ENCODE measurements around the gene CALCOCO1. TPM values are rescaled to one million over a fixed set of nuclear protein-coding genes. Genes with fewer than 3 reads are reported as not detected.
A peak's percentile ranks its signal among the peaks of the same experiment; 100 is the strongest.

Gene CALCOCO1
- total RNA-seq, 3 donors from 2014 or later (not counting 1 experiment from before 2014, with no cell fraction given) = 215 to 256 (median 226) TPM

DNA sequence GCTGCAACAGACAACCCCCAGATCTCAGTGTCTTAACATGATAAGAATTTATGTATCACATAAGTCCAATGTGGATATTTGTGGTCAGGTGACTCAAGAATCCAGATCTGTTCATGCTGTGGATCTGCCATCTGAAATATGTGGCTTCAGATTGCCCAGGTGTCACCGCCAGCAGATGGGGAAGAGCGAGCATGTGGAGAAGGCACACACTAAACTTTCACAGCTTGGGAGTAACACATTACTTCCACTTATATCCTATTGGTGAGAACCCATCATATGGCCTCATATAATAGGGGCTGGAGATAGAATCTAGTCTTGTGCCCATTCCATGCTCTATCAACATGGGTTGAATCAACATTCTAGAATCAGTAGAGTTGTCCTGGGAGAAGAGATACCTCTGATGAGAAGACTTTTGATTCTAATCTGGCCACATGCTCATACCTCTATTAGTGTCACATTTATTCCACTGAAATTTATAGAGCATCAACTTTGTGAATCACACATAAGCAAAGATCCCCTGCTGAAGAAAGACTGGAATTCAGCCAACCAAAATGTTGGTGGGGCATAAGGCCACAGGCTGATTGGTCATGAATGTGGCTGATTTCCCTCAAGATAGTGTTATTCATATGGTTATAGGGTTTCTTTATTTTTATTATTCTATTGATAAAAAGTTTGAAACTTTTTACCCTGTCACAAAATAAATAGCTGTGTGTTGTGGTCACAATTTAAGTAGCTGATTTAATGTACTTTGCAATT, 6.0 kb upstream of the CALCOCO1 start:
- TF ChIP-seq, protein P1, sequence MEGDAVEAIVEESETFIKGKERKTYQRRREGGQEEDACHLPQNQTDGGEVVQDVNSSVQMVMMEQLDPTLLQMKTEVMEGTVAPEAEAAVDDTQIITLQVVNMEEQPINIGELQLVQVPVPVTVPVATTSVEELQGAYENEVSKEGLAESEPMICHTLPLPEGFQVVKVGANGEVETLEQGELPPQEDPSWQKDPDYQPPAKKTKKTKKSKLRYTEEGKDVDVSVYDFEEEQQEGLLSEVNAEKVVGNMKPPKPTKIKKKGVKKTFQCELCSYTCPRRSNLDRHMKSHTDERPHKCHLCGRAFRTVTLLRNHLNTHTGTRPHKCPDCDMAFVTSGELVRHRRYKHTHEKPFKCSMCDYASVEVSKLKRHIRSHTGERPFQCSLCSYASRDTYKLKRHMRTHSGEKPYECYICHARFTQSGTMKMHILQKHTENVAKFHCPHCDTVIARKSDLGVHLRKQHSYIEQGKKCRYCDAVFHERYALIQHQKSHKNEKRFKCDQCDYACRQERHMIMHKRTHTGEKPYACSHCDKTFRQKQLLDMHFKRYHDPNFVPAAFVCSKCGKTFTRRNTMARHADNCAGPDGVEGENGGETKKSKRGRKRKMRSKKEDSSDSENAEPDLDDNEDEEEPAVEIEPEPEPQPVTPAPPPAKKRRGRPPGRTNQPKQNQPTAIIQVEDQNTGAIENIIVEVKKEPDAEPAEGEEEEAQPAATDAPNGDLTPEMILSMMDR (IDR thresholded peaks at IDR 0.05) = no peak

DNA sequence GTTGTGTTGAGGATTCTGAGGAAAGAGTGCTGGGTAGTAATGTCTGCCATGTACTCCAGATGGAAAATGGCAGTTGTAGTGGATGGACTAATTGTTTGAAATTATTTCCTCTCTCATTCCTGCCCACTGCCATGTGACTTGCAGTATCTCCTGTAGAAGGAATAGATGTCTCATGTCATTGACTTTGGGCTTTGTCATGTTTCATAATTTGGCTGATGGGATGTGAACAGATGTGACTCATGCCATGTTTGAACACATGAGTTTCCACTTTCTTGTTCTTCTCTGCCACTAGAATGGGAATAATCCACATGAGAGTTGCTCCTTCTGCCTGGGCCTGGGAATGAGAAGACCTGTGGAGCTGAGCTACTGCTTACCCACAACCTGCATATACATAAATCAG, 2.4 kb upstream of the CALCOCO1 start:
- no peaks in the 10 kb centered on the region for H3K9me3 Mint-ChIP-seq
- intact Hi-C loops (cut with micrococcal nuclease) = no loop called here

More for the DNA sequence above, 6.0 kb upstream of the CALCOCO1 start:
- Histone ChIP-seq H3K4me1 (ENCODE audit: control insufficient read depth, insufficient read depth, low read length) (peaks cover 2% of the 10 kb centered on the region), H3K36me3 (ENCODE audit: control insufficient read depth, insufficient read depth, low read length) (no peaks in the 10 kb centered on the region), H3K4me3 (ENCODE audit: low read length) (no peak overlapping the region), H3K27me3 (ENCODE audit: control insufficient read depth, insufficient read depth, low read length) (peaks cover 27% of the 10 kb centered on the region), H3K27ac (ENCODE audit: low read length) (no peak overlapping the region), H3K9me3 (ENCODE audit: control insufficient read depth, insufficient read depth, low read length) (no peaks in the 10 kb centered on the region)
- WGBS (ENCODE audit: insufficient coverage) = 100% methylated on average over 2 of the region's 2 CpGs
- H3K4me3 Mint-ChIP-seq = no peak overlapping the region
- peaks cover 50 to 62% of the 10 kb centered on the region in 2 donors for H3K27me3 Mint-ChIP-seq (ENCODE audit: low read depth in 2 of 2)
- peaks cover 0 to 4% of the 10 kb centered on the region in 2 donors for H3K4me1 Mint-ChIP-seq
- H3K9me3 Mint-ChIP-seq = no peaks in the 10 kb centered on the region
- no peak overlapping the region for H3K27ac Mint-ChIP-seq
- H3K36me3 Mint-ChIP-seq = no peaks in the 10 kb centered on the region
- DNase-seq (no peak), ATAC-seq (no peak)
- intact Hi-C loops (cut with micrococcal nuclease) = no loop called here

DNA sequence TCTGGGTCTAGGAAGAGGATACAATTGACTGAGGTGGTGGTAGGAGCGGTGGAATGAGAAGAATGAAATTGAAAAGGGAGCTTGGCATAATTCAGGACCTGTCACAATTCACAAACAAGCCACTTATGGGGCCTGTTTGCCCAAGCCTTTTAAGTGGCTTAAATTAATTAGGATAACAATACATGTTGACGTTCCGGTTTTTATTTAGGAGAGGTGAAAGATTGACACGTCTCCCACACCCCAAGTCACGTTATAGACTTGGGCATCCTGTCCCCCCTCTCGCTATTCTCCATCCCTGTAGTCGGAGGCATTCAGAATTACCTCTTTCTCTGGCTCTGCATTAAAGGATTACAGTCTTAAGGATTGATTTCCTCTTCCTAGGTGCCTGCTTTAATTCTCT, 954 bp upstream of the CALCOCO1 start:
- Histone ChIP-seq H3K36me3 (ENCODE audit: control insufficient read depth, insufficient read depth, low read length) (peaks cover 18% of the 10 kb centered on the region), H3K27ac (ENCODE audit: low read length) (peak overlapping the region; percentile 76), H3K4me1 (ENCODE audit: control insufficient read depth, insufficient read depth, low read length) (peaks cover 18% of the 10 kb centered on the region), H3K27me3 (ENCODE audit: control insufficient read depth, insufficient read depth, low read length) (no peaks in the 10 kb centered on the region), H3K4me3 (ENCODE audit: low read length) (no peak overlapping the region), H3K9me3 (ENCODE audit: control insufficient read depth, insufficient read depth, low read length) (no peaks in the 10 kb centered on the region)
- Mint-ChIP-seq H3K9me3 (no peaks in the 10 kb centered on the region), H3K36me3 (peaks cover 7% of the 10 kb centered on the region), H3K27ac (peak overlapping the region; percentile 90 to 92), H3K27me3 (ENCODE audit: low read depth in 2 of 2) (peaks cover 10 to 15% of the 10 kb centered on the region in 2 donors), H3K4me3 (peak overlapping the region; percentile 93), H3K4me1 (peaks cover 30 to 36% of the 10 kb centered on the region in 2 donors)
- DNase-seq (no peak), ATAC-seq (no peak)
- intact Hi-C loops (cut with micrococcal nuclease) = no loop called here
- WGBS (ENCODE audit: insufficient coverage) = 94% methylated on average over 7 of the region's 7 CpGs
- TF ChIP-seq, protein P1 (IDR thresholded peaks at IDR 0.05) = no peak

More for the DNA sequence above, 2.4 kb upstream of the CALCOCO1 start:
- ATAC-seq (no peak), DNase-seq (no peak)
- H3K4me3 Mint-ChIP-seq = no peak overlapping the region
- TF ChIP-seq, protein P1 (IDR thresholded peaks at IDR 0.05) = no peak
- no peaks in the 10 kb centered on the region for H3K36me3 Mint-ChIP-seq
- H3K4me1 ChIP-seq (ENCODE audit: control insufficient read depth, insufficient read depth, low read length) = peaks cover 18% of the 10 kb centered on the region
- no peak overlapping the region for H3K27ac Mint-ChIP-seq
- no peaks in the 10 kb centered on the region for H3K9me3 ChIP-seq (ENCODE audit: control insufficient read depth, insufficient read depth, low read length)
- no peak overlapping the region for H3K4me3 ChIP-seq (ENCODE audit: low read length)
- H3K27me3 Mint-ChIP-seq (ENCODE audit: low read depth in 2 of 2) = peaks cover 15 to 27% of the 10 kb centered on the region in 2 donors
- H3K27me3 ChIP-seq (ENCODE audit: control insufficient read depth, insufficient read depth, low read length) = no peaks in the 10 kb centered on the region
- no peak overlapping the region for H3K27ac ChIP-seq (ENCODE audit: low read length)
- peaks cover 4% of the 10 kb centered on the region for H3K36me3 ChIP-seq (ENCODE audit: control insufficient read depth, insufficient read depth, low read length)
- H3K4me1 Mint-ChIP-seq = peaks cover 30 to 31% of the 10 kb centered on the region in 2 donors

Data from natural killer cell (primary cell).